OCI-LY3 (cell line): ENCODE measurements around the gene SCUBE1.
A peak's percentile ranks its signal among the peaks of the same experiment; 100 is the strongest.

Source experiments
- H2AFZ ChIP-seq: fragments of 200-600, 300-600 bp; shearing (Covaris generic); 2 replicates; pipeline ENCODE4 v1.6.0; 2014; ENCODE audit warnings: antibody characterized with exemption, low read depth, low read length
- H3K27ac ChIP-seq: fragments of 200-600, 300-600 bp; sonication (generic); 2 replicates; pipeline ENCODE4 v1.5.1; 2014; ENCODE audit warnings: mild to moderate bottlenecking, low read length, moderate library complexity, mixed read lengths
- H3K27me3 ChIP-seq: fragments of 200-600, 300-600 bp; sonication (generic); 2 replicates; pipeline ENCODE4 v1.6.1; 2014; ENCODE audit warnings: low read depth, low read length, mixed read lengths
- H3K36me3 ChIP-seq: fragments of 200-600, 300-600 bp; sonication (generic); replicated peaks from 2 replicates; pipeline ENCODE3; 2014; ENCODE audit warnings: low read depth, low read length, mixed read lengths
- H3K4me1 ChIP-seq: fragments of 300-600, 200-600 bp; sonication (generic); 2 replicates; pipeline ENCODE4 v1.6.1; 2014; ENCODE audit warnings: low read length, mixed read lengths
- H3K4me2 ChIP-seq: fragments of 200-600, 300-600 bp; sonication (generic); 2 replicates; pipeline ENCODE4 v1.6.1; 2014; ENCODE audit warnings: low read length, mixed read lengths
- H3K4me3 ChIP-seq: fragments of 300-600, 200-600 bp; sonication (generic); 2 replicates; pipeline ENCODE4 v1.5.1; 2014; ENCODE audit warnings: antibody characterized with exemption, mild to moderate bottlenecking, low read length, moderate library complexity
- H3K79me2 ChIP-seq: fragments of 300-600, 200-600 bp; shearing (Covaris generic); 2 replicates; pipeline ENCODE4 v1.6.1; 2014; ENCODE audit warnings: mild to moderate bottlenecking, low read length, mixed read lengths
- H3K9ac ChIP-seq: fragments of 300-600, 200-600 bp; shearing (Covaris generic); 2 replicates; pipeline ENCODE4 v1.6.0; 2014; ENCODE audit warnings: mild to moderate bottlenecking, low read length, moderate library complexity
- H3K9me3 ChIP-seq: fragments of 200-600, 300-600 bp; shearing (Covaris generic); 2 replicates; pipeline ENCODE4 v1.6.1; 2014; ENCODE audit warnings: low read length, mixed read lengths; ENCODE audit not compliant: insufficient read depth
- H4K20me1 ChIP-seq: fragments of 200-600, 300-600 bp; sonication (generic); 2 replicates; pipeline ENCODE4 v1.6.1; 2016; ENCODE audit warnings: low read length, mixed read lengths; ENCODE audit not compliant: insufficient read depth
- EZH2phosphoT487 ChIP-seq: fragments of 200-600 bp; shearing (Covaris generic); IDR thresholded peaks from 2 replicates; pipeline ENCODE4 v1.6.1; 2018; ENCODE audit warnings: antibody characterized with exemption, mixed run types, low read depth
- TF ChIP-seq, protein P1 (sequence below): fragments of 200-600, 300-600 bp; sonication (generic); IDR thresholded peaks from 2 replicates; pipeline ENCODE4 v1.5.1; 2014; ENCODE audit warnings: antibody characterized with exemption, low read length, low read depth

SCUBE1 gene

DNA sequence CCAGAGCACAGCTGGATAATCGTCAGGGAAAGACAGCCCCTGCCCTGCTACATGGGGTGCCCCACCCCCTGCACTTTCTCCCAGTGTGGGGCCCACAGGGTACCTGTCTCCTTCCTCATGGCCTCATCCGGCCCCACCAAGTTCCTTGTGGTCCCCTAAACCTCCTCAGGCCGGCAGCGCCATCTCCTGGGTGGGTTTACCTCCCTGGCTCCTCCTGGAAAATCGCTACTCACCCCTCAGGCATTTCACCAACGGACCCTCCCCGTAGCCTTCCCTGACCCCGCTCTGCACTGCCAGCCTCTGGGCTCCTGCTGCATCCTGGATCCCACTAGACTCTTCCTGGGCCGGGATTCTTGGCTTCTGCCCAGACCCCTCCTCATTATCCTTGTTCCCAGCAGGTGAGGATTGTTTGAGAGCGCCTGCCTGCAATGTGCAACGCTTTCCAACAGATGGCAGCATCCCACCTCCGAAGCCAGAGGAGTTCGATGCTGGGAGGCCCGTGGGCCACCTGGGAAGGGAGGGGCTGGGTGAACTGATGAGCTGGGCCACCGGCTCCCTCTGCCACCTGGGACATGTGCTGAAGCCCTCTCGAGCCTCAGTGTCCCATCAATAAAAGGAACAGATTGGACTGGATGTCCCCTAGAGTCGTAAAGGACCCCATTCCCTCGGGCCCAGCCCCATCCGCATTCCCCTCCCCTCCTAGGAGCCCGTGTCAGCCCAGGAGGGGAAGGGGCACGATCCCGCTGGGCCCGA is 112.0 kb downstream of the SCUBE1 start:
- Histone ChIP-seq H3K4me3 (no peak overlapping the region), H2AFZ (no peak overlapping the region), H3K36me3 (no peaks in the 10 kb centered on the region), H3K79me2 (no peaks in the 10 kb centered on the region), H3K4me2 (no peak overlapping the region), H4K20me1 (no peaks in the 10 kb centered on the region), H3K27me3 (peaks cover 13% of the 10 kb centered on the region), H3K27ac (no peak overlapping the region), H3K4me1 (no peaks in the 10 kb centered on the region), H3K9ac (no peak overlapping the region), H3K9me3 (no peaks in the 10 kb centered on the region)
- TF ChIP-seq EZH2phosphoT487, result no peak
- TF ChIP-seq, protein P1, sequence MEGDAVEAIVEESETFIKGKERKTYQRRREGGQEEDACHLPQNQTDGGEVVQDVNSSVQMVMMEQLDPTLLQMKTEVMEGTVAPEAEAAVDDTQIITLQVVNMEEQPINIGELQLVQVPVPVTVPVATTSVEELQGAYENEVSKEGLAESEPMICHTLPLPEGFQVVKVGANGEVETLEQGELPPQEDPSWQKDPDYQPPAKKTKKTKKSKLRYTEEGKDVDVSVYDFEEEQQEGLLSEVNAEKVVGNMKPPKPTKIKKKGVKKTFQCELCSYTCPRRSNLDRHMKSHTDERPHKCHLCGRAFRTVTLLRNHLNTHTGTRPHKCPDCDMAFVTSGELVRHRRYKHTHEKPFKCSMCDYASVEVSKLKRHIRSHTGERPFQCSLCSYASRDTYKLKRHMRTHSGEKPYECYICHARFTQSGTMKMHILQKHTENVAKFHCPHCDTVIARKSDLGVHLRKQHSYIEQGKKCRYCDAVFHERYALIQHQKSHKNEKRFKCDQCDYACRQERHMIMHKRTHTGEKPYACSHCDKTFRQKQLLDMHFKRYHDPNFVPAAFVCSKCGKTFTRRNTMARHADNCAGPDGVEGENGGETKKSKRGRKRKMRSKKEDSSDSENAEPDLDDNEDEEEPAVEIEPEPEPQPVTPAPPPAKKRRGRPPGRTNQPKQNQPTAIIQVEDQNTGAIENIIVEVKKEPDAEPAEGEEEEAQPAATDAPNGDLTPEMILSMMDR, result peak; percentile 97

DNA sequence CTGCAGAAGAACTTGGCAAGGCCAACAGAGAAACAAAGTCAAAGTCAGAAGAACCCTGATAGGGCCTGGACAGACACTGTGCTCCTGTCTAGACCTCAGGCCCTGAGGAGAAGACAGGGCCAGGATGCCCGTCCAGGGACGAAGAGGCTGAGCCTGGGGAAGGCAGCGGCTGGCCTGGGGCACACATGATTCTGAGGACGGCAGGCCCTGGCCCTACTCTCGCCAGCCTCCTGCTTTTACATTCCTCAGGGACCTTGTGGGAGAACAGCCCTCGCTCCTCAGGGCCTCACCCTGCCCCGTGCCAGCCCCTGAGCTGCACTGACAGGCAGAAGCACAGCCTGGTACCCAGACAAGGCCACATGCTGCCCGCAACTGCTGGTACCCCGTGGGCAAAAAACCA is 112.6 kb downstream of the SCUBE1 start:
- Histone ChIP-seq H3K9ac (no peak overlapping the region), H3K4me2 (no peak overlapping the region), H4K20me1 (no peaks in the 10 kb centered on the region), H2AFZ (no peak overlapping the region), H3K4me3 (no peak overlapping the region), H3K27me3 (peaks cover 14% of the 10 kb centered on the region; the same call in 1 of the 2 replicates), H3K36me3 (no peaks in the 10 kb centered on the region), H3K27ac (no peak overlapping the region), H3K4me1 (no peaks in the 10 kb centered on the region), H3K9me3 (no peaks in the 10 kb centered on the region), H3K79me2 (no peaks in the 10 kb centered on the region)
- TF ChIP-seq EZH2phosphoT487, result no peak

DNA sequence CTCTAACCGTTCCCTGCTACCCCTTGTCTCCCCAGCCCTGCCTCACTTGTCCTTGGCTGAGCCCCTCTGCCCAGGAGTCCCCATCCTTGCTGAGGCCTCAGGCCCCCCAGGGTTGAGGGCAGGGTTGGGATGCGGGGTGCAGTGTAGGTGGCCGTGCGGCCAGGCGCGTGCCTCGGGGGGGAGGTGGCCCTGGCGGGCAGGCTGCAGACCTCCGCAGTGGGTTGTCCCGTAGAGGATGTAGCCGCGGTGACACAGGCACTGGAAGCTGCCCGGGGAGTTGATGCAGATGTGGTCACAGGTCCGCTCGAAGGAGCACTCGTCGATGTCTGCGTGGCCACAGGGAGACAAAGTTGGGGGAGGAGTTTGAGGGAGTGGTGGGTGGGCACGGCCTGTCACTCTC is 114.3 kb downstream of the SCUBE1 start:
- Histone ChIP-seq H4K20me1 (no peaks in the 10 kb centered on the region), H3K9ac (no peak overlapping the region), H3K9me3 (no peaks in the 10 kb centered on the region), H3K4me1 (no peaks in the 10 kb centered on the region), H3K4me3 (no peak overlapping the region), H3K27me3 (peaks cover 17% of the 10 kb centered on the region), H3K79me2 (no peaks in the 10 kb centered on the region), H3K27ac (no peak overlapping the region), H3K36me3 (no peaks in the 10 kb centered on the region), H2AFZ (no peak overlapping the region), H3K4me2 (no peak overlapping the region)
- TF ChIP-seq, protein P1, result no peak
- TF ChIP-seq EZH2phosphoT487, result no peak

DNA sequence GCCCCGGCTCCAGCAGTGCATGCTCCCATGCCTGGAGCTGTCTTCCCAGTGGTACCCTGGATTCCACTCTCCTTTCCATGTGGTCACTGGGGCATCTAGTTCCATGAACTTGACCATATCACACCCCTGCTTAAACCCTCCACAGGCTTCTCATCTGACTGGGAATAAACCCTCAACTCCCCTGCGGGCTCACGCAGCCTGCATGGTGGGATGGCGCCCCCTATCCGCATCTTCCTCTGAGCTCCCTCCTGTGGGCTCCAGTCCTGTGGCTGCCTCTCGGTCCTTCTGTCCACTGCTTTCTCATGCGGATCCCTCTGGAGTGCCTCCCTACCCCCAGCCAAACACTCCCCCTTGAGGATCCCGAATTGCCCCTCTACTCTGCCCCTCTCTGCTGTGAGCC is 114.8 kb downstream of the SCUBE1 start:
- no peak overlapping the region for H3K4me3 ChIP-seq
- H3K9me3 ChIP-seq, result no peaks in the 10 kb centered on the region
- no peak overlapping the region for H3K4me2 ChIP-seq
- H4K20me1 ChIP-seq, result no peaks in the 10 kb centered on the region
- no peaks in the 10 kb centered on the region for H3K4me1 ChIP-seq
- no peak overlapping the region for H3K9ac ChIP-seq
- H3K36me3 ChIP-seq, result no peaks in the 10 kb centered on the region
- H3K79me2 ChIP-seq, result no peaks in the 10 kb centered on the region
- peaks cover 17% of the 10 kb centered on the region; the same call in 1 of the 2 replicates for H3K27me3 ChIP-seq
- H3K27ac ChIP-seq, result no peak overlapping the region
- H2AFZ ChIP-seq, result no peak overlapping the region
- TF ChIP-seq, protein P1, result peak; percentile 59
- no peak for TF ChIP-seq EZH2phosphoT487
